AG04450 (cell line): ENCODE data around the gene KIF25. TPM values are rescaled to one million over a fixed set of nuclear protein-coding genes. Genes with fewer than 3 reads are reported as not detected.

Source experiments
- CTCF ChIA-PET: fragments of 300-600, 350-600 bp; formaldehyde crosslinking; extraction: SDS; loops from one replicate; lab custom pipeline; 2022; ENCODE audit warnings: antibody characterized with exemption, inconsistent platforms; lab: Charles Lee
- POLR2A ChIA-PET: fragments of 350-600 bp; formaldehyde crosslinking; extraction: SDS; loops from one replicate; lab custom pipeline; 2021; ENCODE audit warnings: antibody characterized with exemption, inconsistent platforms; lab: Yijun Ruan, JAX
- DNase-seq: peaks from one replicate; pipeline ENCODE4 v3.0.0-alpha.2; 2011; ENCODE audit warnings: low read depth, low spot score
- H3K27ac ChIP-seq: one replicate; pipeline ENCODE4 v1.5.1; 2012; ENCODE audit warnings: low read depth, low read length, control low read depth
- H3K27me3 ChIP-seq: one replicate; pipeline ENCODE4 v1.6.0; 2012; ENCODE audit warnings: low read length; ENCODE audit not compliant: control insufficient read depth, insufficient read depth
- H3K4me3 ChIP-seq: 2 replicates; pipeline ENCODE4 v1.5.1; 2011; ENCODE audit warnings: mild to moderate bottlenecking, low read depth, low read length, control low read depth
- H3K9me3 ChIP-seq: 2 replicates; pipeline ENCODE4 v1.5.1; 2012; ENCODE audit warnings: low read length; ENCODE audit not compliant: control insufficient read depth, insufficient read depth
- CTCF ChIP-seq: IDR thresholded peaks from 2 replicates; pipeline ENCODE4 v1.5.1; 2011; ENCODE audit warnings: low read depth, low read length, control low read depth, inconsistent platforms
- polyA plus RNA-seq: library from polyadenylated mRNA; depleted of rRNA; stranded (reverse); fragments of >200 nt; gene quantifications from 2 replicates; pipeline ENCODE4 v1.2.3, GENCODE V29; 2011

KIF25 gene
- polyA plus RNA-seq, 1 experiment, result not detected

- H3K4me3 ChIP-seq, result no peak within 1 kb of the TSS
- H3K27me3 ChIP-seq, result peaks cover 2% of the 10 kb centered on the region
- H3K27ac ChIP-seq, result no peak within 1 kb of the TSS
- POLR2A ChIA-PET, result no interaction called here
- TF ChIP-seq CTCF, result no peak
- CTCF ChIA-PET, result no interaction called here
- peaks cover 50% of the 10 kb centered on the region for H3K9me3 ChIP-seq
- no peak for DNase-seq
Measured at GRCh38 chr6:168078943-168079405, 81.5 kb downstream of the KIF25 start, which contains the start of gene FRMD1. Gene FRMD1 (minus strand): TSS chr6:168079212. CDS start chr6:168079094, 118 bp downstream.

GRCh38 chr6:168080393-168081077 is 83.1 kb downstream of the KIF25 start:
- peaks cover 2% of the 10 kb centered on the region for H3K27me3 ChIP-seq
- no peak for TF ChIP-seq CTCF
- no peak overlapping the region for H3K4me3 ChIP-seq
- H3K27ac ChIP-seq, result no peak overlapping the region
- POLR2A ChIA-PET, result no interaction called here
- H3K9me3 ChIP-seq, result peaks cover 36% of the 10 kb centered on the region
- DNase-seq, result no peak
- CTCF ChIA-PET, result no interaction called here

GRCh38 chr6:168081858-168082546 is 84.5 kb downstream of the KIF25 start:
- Histone ChIP-seq H3K9me3 (peaks cover 35% of the 10 kb centered on the region), H3K27ac (no peak overlapping the region), H3K27me3 (peaks cover 2% of the 10 kb centered on the region), H3K4me3 (no peak overlapping the region)
- POLR2A ChIA-PET, result no interaction called here
- no peak for DNase-seq
- TF ChIP-seq CTCF, result no peak
- CTCF ChIA-PET, result no interaction called here

GRCh38 chr6:168082860-168083513 is 85.5 kb downstream of the KIF25 start:
- Histone ChIP-seq H3K27me3 (peaks cover 2% of the 10 kb centered on the region), H3K9me3 (peaks cover 35% of the 10 kb centered on the region), H3K4me3 (no peak overlapping the region), H3K27ac (no peak overlapping the region)
- ChIA-PET CTCF (no interaction called here), POLR2A (no interaction called here)
- TF ChIP-seq CTCF, result no peak
- DNase-seq, result no peak

GRCh38 chr6:168083514-168083885 is 86.0 kb downstream of the KIF25 start:
- DNase-seq, result no peak
- TF ChIP-seq CTCF, result no peak
- Histone ChIP-seq H3K27me3 (peaks cover 2% of the 10 kb centered on the region), H3K4me3 (no peak overlapping the region), H3K9me3 (peaks cover 36% of the 10 kb centered on the region), H3K27ac (no peak overlapping the region)
- CTCF ChIA-PET, result no interaction called here
- POLR2A ChIA-PET, result no interaction called here
